HG02798 (cell line): Measurements from ENCODE around the gene GLB1L.

Experiments used
- ATAC-seq: cut with Tn5 transposase; IDR thresholded peaks from one replicate; pipeline ENCODE4 v1.9.1; 2021; ENCODE audit warnings: mild to moderate bottlenecking; ENCODE audit not compliant: unreplicated experiment, poor library complexity

GLB1L gene

DNA sequence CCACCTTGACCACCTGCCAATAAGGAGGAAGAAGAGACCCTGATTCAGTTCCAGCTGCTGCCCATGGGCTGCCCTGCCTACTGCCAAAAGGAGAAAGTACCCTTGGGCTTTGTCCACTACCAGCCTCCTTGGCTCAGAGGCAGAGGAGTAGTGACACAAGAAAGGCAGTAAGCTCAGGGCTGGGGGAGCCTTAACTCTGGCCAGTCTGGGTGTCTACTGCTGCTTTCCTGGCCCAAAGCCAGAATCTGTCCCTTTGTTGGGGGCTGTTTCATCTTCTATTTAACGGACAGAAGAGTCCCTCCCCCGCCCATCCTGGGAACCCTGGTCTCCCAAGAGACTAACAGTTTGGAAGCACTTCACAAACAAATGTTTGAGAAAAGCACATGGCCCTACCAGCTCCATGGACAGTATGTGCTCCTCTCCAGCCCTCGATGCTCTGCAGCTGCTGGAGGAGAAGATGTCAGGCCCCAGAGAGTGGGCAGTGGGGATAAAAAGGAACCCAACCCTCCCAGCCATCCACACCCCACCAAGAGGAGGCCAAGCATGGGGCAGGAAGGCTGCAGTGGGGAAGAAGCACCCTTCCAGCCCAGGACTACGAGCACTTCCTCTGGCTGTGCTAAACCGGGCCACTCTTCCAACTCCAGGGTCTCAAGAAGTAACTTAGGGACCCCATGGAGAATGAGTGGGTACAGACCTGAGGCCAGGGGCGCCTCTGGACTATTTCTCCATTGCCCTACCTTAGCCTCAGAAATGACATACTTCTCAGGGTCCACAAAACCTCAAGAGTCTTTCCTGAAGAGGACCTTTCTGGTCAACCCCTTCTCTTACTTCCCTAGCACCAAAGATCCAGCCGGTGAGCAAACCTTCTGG, 17.0 kb downstream of the GLB1L start:
- no peak for ATAC-seq

DNA sequence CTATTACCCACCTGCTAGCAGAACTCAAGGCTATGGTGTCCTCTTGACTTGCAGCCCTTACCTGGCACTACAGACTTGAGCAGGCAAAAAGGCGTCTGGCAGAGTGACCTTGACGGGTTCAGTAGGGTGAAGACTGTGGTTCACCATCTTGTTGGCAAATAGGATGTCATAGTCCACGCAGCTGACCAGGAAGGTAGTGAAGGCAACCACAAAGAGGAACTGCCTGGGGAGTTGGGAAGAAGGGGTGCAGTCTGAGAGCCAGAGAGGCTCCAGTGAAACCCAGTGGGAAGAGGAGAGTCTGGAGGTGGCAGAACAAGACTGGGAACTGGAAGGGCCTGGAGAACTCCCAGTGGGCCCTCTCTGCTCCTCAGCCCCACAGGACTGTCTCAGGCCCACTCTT, 19.9 kb downstream of the GLB1L start:
- ATAC-seq = no peak

DNA sequence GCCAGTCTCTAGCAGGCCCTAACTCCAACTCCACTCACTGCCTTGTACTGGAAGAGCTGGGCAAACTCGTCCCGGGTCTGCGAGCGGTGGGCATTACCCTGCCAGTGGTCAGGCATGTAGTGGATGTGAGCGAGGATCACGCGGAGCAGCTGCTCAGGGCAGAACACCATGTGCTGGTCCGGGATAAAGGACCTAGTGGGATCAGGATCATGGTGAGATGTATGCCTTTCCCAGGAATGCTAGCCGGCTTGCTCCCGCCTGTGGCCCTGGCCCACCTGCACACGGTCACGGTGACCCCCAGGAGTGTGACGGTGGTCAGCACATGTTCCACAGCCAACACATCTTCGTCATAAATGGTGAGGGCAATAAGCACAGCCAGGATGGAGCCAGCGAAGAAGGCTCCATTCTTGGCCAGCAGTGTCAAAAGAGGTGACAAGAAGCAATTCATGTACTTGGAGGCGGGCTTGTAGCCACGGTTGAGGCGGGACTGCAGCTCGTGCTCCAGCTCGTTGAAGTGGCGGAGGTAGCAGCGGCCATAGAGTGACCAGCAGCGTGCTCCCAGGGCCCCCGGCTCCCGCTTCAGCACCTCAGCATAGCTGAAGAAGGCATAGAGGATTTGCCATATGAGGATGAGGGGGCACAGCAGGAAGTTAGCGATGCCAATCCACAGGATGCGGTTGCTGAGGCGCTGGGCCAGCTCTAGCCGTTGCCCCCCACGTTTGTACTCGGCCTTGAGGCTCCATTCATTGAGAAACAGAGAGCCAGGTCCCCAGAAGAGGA, 21.2 kb downstream of the GLB1L start:
- no peak for ATAC-seq

DNA sequence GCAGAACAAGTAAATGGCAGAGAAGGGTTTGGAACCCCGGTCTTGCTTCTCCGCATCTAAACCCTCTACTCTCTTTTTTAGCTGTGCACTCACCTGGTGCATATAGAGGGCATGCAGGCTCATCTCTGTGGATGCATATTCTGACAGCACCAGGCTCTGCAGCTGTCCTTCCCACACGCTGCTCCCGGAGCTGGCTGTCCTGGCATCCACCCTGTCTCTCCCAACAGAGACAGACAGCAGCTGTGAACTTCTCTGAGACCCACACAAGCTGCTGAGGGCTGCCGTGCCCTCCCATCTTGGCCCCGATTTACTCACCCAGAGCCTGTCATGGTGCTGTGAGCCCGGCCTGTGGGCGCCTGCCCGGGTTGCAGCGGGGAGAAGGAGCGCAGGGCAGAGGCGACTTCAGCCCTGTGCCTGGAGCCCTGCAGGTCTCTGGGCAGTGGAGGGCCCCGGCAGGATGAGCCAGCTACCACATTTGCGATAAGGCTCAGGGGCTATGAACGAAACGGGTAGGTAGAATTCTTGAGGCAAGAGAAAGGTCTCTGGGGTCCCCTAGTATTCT, 23.2 kb downstream of the GLB1L start:
- no peak for ATAC-seq

DNA sequence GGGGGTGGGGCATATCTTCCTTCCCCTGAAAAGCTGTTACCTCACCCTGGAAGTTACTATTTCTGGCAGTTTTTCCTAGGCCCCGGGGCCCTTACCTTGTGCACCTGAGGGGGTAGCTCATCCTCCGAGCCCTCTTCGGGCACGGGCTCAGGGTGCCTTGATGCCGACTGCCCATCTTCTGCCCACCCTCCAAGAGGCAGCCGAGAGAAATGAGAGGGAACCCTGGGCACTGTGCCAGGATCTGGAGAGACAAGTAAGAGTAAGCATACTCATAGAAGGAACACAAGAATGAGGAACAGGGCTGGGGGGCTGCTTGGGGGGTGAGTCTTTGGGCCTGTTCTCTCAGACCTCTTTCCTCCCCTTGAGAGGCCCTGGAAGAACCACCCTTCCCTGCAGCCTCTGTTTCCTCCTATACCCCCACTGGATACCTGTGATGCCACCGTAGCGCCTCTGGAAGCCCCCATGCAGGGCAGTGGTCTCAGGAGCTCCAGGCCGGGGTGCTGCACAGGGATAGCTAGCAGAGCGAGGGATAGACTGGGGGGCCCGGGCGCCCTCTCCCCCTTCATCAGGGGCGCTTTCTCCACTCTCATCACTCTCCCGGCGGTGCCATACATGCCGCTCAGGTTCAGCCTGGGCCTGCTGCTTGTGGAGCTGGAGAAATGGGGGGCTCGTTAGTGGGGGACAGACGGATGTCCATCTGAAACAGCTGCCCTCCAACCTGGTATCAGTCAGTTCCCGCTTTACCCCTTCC, 24.4 kb downstream of the GLB1L start:
- no peak for ATAC-seq

DNA sequence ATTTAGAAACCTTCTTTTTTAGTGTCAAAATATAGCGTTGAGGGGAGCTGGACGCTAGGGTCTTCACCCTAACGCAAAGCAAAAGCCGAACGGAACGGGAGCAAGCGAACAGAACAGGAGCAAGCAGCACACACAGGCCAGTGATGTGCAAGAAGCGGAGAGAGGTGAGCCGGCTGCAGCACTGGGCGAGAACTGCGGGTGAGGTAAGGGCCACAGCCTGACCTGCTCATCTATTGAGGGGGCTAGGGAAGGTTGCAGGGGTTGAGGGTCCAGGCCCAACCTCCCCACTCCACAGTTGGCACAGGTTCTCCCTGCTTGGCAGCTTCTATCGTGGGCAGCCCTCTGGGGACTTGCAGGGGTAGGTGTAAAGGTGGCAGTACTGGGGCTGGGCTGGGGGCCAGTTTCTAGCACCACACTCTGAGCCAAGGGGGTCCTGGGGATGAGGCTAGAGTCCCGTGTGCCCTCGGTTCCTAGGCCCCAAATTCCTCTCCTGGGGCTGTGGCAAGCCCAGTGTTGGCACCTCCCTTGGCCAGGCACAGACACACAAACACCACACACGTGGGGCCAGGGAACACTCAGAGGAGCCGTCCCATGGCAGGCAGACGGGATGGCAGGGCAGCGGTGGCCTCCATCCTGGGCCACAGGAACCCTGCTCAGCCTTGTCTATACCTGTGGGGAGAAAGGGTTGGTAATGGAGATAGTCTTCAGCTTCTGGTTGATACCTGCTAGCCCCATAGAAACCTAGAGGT, 25.3 kb downstream of the GLB1L start:
- no peak for ATAC-seq

DNA sequence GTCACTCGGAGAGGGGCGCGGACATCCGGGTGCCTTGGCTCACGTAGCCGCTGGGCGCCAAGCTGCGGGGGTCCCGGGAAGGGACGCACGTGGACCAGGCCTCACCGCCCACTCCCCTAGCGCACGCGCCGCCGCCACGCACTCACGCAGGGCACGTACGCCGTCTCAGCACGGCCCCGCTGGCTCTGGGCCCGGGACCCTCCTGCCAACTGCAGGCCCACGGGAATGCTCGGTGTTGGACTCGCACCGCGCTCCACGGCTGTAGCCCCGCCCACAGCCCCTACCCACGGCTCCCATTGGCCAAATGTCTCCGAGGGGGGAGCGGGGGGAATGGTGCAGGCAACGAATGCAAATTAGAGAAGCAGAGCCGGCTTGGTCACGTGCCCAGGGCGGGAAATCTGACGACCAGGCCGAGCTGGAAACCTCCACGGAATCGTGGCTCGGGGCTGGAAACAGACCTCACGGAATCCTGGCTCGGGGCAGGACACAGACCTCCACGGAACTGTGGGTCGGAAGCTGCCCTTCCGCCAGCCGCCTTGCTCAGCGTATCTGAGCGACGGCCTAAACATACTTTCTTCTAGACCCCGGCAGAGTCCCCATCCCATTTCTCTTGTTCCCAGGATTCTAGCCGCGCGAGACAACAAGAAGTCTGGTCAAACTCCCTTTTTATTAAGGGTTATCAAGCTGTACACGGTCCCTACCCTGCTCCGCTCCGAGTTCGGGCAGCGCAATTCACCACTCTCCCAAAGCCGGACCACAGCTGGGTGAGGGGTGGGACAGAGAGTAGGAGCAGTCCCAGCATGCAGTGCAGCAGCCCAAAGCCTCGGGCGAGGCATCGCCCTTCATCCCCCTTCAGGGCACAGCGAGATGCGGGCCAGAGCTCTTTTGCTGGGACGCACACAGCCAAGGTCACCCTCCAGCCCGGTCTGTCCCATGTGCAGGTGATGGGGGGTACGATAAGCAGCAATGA, 26.2 kb downstream of the GLB1L start, which contains the start of gene ABCB6:
ABCB6 (minus strand) TSS at position 227 of the 970 bp plus-strand sequence. CDS start 285 bp downstream, outside the sequence.
- ATAC-seq = peak; percentile 87

DNA sequence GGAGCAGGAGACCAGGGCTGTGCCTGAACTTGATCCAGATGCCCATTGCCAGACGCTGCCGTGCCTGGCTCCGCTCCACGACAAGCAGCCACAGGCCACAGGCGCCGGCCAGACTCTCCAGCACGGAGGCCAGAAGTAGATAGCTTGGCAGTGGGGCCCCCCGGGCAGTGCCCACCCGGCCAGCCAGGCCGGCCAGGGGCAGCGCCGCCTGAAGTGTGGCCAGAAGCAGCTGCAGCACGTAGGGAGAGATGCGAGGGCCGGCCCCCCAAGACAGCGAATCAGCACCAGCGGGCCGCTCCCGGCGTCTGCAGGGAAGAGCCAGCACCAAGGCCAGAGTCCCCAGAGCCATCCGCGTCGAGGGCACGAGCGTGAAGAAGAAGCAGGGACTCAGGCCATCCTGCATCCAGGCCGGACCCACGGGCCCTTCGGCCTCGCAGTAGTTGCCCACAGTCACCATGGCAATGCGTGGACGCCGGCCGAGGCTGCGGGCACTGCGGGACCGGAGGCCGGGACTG, 27.0 kb downstream of the GLB1L start:
- ATAC-seq = no peak

DNA sequence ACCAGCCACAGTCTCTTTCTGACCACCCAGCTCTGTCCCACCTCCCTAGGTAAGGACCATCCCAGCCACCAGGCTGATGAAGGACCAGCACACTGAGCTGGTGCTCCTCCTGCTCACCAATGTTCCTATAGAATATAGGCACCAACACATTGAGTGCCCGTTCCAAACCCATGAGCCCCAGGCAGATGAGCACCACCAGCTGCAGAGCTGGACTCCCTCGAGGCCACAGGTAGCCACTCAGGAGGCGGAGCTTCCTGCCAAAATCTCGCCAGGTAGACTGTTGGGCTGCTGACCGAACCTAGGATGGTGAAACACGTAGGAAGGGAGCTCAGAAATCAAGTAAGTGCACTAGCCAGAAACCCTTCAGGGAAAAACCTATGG, 28.7 kb downstream of the GLB1L start:
- no peak for ATAC-seq

DNA sequence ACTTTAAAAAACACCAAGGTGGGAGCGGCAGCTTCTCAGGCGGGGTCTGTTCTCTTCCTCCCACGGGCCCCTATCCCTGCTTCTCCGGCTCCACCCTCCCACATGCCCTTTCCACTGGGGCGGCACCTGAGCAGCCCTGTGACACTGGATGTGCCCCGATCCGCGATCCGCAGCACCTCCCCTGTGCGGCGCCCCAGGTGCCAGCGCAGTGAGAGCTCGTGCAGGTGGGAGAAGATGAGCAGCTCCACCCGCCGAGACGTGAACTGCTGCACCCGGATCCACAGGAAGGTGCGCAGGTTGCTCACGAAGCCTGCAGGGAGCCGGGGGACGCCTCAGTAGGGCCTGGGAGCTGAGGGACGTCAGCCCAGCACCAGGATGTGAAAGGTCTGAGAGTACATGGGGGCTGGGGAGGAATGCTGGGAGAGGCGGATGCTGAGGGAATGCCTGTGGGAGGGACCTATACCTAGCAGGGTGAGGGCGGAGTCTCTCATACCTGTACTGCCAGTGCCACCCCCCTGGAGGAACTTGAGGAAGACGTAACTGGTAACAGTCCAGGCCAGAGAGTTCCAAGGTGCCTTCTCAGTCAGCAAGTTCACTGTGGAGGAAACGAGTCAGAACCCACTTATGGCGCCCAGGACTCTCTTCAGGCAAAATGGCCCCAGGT, 29.2 kb downstream of the GLB1L start:
- ATAC-seq = no peak

DNA sequence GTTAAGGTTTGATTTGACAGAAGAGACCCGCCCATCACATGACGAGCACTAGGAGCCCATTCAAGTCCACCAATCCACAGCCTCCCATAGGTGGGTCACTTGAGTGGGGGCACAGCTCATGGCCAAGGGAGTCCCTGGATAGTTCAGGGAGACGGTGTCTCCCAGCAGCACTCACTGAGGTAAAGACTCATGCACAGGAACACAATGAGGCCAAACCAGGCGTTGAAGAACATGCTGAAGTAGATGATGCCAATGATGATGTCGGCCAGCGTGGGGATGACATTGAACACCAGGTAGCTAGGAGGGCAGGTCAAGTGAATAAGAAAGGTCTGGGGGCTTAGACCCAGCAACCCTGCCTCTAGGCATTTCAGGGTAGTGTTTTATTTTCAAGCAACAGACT, 30.5 kb downstream of the GLB1L start:
- no peak for ATAC-seq

DNA sequence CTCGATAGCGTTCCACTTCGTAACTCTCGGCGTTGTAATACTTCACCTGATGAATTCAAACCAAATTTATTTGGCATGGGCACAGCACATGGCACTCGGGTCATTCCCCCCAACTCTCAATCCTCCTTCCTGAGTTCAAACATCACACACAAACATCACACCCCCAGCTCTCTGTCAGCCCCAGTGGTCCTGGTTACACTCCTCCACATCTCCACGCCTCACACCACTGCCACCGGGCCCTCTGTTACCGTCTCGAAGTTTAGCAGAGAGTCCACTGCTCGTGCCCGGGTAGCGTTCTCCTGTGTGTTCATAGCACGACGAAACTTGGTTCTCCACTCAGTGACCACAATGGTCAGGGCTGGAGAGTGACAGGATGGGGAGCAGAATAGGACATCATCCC, 31.1 kb downstream of the GLB1L start:
- ATAC-seq = no peak

DNA sequence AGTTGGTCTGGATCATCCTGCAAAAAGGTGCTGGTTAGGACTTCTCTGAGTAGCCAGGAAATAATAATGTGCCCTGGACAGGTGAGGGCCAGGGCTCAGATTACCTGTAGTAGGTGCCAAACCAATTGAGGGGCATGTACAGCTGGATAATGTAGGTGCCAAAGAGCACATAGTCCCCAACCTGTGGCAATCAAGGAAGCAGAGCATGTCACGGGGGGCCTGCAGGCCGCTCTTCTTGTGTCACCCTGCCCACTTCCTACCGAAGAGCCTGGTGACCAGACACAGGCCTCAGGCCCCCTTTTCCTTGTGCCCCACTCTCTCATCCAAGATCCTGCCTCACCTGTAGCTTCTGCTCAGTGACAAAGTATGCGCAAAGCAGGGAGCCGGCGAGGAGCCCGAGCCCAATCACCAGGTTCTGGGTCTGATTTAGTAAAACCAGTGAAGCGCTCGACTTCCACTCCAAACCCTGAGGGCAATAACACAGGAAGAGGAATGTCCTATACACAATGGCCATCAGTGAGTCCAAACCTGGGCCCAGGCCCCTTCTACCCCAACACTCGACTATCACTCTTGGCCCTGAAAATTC, 31.7 kb downstream of the GLB1L start:
- ATAC-seq = no peak

DNA sequence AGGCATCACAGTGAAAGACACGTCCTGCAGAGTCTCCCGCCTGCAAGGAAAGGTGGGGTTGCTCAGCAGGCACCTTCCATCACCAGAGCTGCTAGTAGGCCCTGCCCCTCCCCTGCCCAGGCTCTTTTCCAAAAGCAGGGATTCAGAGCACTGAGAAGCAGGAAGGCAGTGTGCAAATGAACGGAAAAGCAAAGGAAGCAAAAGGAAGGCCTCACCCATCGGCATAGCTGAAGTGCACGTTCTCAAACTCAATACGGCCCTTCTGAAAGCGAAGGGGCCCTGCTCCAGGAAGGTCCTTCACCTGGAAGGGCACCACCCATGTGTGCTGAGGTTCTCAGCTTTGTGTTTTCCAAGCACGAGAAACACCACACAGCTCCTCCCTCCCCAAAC, 32.2 kb downstream of the GLB1L start:
- no peak for ATAC-seq

DNA sequence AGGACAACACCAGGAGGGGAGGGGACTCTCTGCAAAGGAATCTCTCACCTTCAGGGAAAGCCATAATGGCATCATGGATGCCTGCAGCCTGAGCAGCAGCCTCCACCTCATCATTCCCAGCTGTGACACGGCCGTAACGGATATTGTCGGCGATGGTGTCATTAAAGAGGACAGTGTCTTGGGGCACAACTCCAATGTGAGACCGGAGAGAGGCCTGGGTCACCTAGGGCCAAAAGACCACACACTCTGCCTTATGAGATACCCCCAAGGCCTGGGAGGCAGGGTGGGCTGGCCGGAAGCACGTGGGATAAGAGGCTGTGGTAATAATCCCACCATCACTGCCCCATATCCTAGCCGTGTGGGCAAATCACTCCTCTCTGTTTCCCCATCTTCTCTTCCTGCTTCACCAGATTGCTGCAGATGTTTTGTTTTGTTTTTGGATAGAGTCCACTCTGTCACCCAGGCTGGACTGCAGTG, 34.3 kb downstream of the GLB1L start:
- no peak for ATAC-seq

DNA sequence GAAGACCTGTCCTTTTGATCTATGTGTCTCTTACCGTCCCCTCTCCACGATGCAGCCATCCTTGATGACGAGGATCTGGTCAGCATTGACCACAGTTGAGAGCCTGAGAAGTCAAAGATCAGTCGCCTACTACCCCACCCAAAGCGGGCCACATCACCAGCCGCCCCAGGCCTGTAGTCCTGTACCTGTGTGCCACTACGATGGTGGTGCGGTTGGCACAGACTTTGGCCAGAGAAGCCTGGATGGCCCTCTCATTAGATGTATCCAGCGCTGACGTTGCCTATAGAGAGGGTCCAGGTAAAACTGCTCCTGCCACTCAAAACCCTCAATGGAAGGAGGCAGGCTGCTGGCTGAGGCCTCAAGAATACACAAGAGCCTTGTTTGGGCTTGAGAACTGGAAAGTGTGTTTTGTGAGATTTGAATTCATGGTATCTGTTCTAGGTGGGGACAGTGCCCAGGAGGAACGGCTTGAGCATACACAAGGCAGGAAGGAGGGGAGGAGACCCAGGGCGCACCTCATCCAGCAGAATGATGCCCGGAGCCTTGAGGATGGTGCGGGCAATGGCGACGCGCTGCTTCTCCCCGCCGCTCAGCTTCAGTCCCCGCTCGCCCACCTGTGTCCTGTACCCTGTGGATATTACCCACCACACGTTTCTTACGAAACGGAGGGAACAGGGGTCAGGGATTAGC, 34.9 kb downstream of the GLB1L start:
- no peak for ATAC-seq
